ENCODE data around the gene LIPE. TPM values are rescaled to one million over a fixed set of nuclear protein-coding genes. Genes with fewer than 3 reads are reported as not detected.

The LIPE gene
- total RNA-seq, 1 experiment from 2014 or later, result 6.8 TPM

- Histone ChIP-seq H3K9me3 (ENCODE audit: low read depth, low read length, poor library complexity, severe bottlenecking) (no peaks in the 10 kb centered on the region), H3K4me3 (ENCODE audit: low read depth, low read length, poor library complexity, severe bottlenecking) (no peak overlapping the region), H3K27ac (ENCODE audit: low read depth, low read length, poor library complexity, severe bottlenecking) (no peak overlapping the region), H3K4me1 (ENCODE audit: insufficient read depth, low read length, poor library complexity, severe bottlenecking) (no peaks in the 10 kb centered on the region), H3K27me3 (replicated peaks; ENCODE audit: insufficient read depth, low read depth, low read length, poor library complexity) (no peaks in the 10 kb centered on the region), H3K36me3 (ENCODE audit: insufficient read depth, low read length, poor library complexity, severe bottlenecking) (no peaks in the 10 kb centered on the region)
- DNase-seq (ENCODE audit: low spot score), result no peak
- CTCF ChIA-PET, result no interaction called here
- TF ChIP-seq CTCF (conservative IDR thresholded peaks at IDR 0.05; ENCODE audit: low read depth, low read length) (no peak), EZH2 (IDR thresholded peaks at IDR 0.05; ENCODE audit: borderline replicate concordance, low read depth, low read length, poor library complexity, severe bottlenecking) (no peak)
- POLR2A ChIA-PET (ENCODE audit: low non-redundant PET), result no interaction called here
- intact Hi-C loops (cut with micrococcal nuclease; ENCODE audit: unreplicated experiment), result no loop called here
- no TSS peak for BruUV-seq (replicated peaks)
Observed at GRCh38 chr19:42473686-42474085, 46.5 kb upstream of the LIPE start.

GRCh38 chr19:42472402-42473147, 45.4 kb upstream of the LIPE start:
- intact Hi-C loops (cut with micrococcal nuclease; ENCODE audit: unreplicated experiment), result no loop called here
- Histone ChIP-seq H3K9me3 (ENCODE audit: low read depth, low read length, poor library complexity, severe bottlenecking) (no peaks in the 10 kb centered on the region), H3K36me3 (ENCODE audit: insufficient read depth, low read length, poor library complexity, severe bottlenecking) (no peaks in the 10 kb centered on the region), H3K4me3 (ENCODE audit: low read depth, low read length, poor library complexity, severe bottlenecking) (no peak overlapping the region), H3K4me1 (ENCODE audit: insufficient read depth, low read length, poor library complexity, severe bottlenecking) (peaks cover 6% of the 10 kb centered on the region), H3K27ac (ENCODE audit: low read depth, low read length, poor library complexity, severe bottlenecking) (no peak overlapping the region), H3K27me3 (replicated peaks; ENCODE audit: insufficient read depth, low read depth, low read length, poor library complexity) (no peaks in the 10 kb centered on the region)
- TF ChIP-seq CTCF (conservative IDR thresholded peaks at IDR 0.05; ENCODE audit: low read depth, low read length), result no peak
- TF ChIP-seq EZH2 (IDR thresholded peaks at IDR 0.05; ENCODE audit: borderline replicate concordance, low read depth, low read length, poor library complexity, severe bottlenecking), result no peak
- DNase-seq (ENCODE audit: low spot score), result no peak
- POLR2A ChIA-PET (ENCODE audit: low non-redundant PET), result no interaction called here
- CTCF ChIA-PET, result no interaction called here
- no TSS peak for BruUV-seq (replicated peaks)

DNA sequence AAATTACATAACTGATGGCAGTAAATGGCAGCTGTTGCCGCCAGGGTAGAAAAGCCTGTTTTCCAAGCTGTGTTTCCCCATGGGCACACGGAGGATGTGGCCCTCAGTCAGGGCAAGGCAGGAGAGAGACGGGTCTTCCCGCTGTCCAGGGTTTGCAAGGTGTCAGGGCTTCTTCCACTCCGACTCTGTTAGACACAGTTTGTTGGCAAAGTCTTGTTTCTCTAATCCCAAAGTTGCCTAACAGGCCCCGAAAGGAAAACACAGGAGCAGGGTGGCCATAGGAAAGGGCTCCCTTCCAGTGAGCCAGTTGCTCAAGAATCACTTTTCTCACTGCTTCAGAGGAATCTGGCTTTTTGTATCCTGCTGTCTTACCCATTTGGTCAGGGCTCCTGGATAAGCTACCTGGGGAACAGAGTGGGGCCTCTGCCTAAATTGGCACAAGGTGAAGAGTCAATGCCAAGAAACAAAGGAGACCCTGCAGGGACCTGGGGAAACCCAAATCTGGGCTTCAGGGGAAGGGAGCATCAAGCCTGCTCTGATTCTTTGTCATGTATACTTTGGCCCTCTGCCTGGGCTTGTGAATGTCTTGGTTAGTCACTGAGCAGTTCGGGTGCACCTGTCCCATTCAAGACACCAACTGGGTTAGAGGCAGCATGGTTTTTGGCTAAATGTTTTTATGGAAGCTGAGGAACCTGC, 44.5 kb upstream of the LIPE start:
- intact Hi-C loops (cut with micrococcal nuclease; ENCODE audit: unreplicated experiment), result no loop called here
- Histone ChIP-seq H3K27ac (ENCODE audit: low read depth, low read length, poor library complexity, severe bottlenecking) (no peak overlapping the region), H3K4me3 (ENCODE audit: low read depth, low read length, poor library complexity, severe bottlenecking) (no peak overlapping the region), H3K36me3 (ENCODE audit: insufficient read depth, low read length, poor library complexity, severe bottlenecking) (no peaks in the 10 kb centered on the region), H3K27me3 (replicated peaks; ENCODE audit: insufficient read depth, low read depth, low read length, poor library complexity) (no peaks in the 10 kb centered on the region), H3K4me1 (ENCODE audit: insufficient read depth, low read length, poor library complexity, severe bottlenecking) (peaks cover 13% of the 10 kb centered on the region), H3K9me3 (ENCODE audit: low read depth, low read length, poor library complexity, severe bottlenecking) (no peaks in the 10 kb centered on the region)
- no TSS peak for BruUV-seq (replicated peaks)
- DNase-seq (ENCODE audit: low spot score), result no peak
- POLR2A ChIA-PET (ENCODE audit: low non-redundant PET), result no interaction called here
- CTCF ChIA-PET, result interaction anchor here (1.2 kb wide), 1 partner anchor 31 kb away, joined by 5 read pairs; no protein-coding TSS in a partner anchor
- TF ChIP-seq CTCF (conservative IDR thresholded peaks at IDR 0.05; ENCODE audit: low read depth, low read length) (no peak), EZH2 (IDR thresholded peaks at IDR 0.05; ENCODE audit: borderline replicate concordance, low read depth, low read length, poor library complexity, severe bottlenecking) (no peak)

All from A673 (cell line).